Activated T-cell treated with anti-CD3 and anti-CD28 coated beads for 1 hour (primary cell): ENCODE data around the gene MGAT5B.
"Not testable (repeated sequence)": the region's sequence is repeated elsewhere in the genome, so short reads cannot be mapped to it uniquely, and the experiment has no call there.

ENCODE experiments used
- DNase-seq: peaks from one replicate; pipeline ENCODE4 v3.0.0-alpha.2; 2020; ENCODE audit warnings: low read depth

The MGAT5B gene

DNA sequence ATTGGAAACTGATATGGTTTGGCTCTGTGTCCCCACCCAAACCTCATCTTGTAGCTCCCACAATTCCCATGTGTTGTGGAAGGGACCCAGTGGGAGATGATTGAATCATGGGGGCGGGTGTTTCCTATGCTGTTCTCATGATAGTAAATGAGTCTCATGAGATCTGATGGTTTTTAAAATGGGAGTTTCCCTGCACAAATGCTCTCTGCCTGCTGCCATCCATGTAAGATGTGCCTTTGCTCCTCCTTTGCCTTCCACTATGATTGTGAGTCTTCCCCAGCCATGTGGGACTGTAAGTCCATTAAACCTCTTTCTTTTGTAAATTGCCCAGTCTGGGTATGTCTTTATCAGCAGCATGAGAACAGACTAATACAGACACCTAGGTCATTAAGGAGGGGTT lies 109.8 kb downstream of the MGAT5B start:
- DNase-seq = not testable (repeated sequence)

DNA sequence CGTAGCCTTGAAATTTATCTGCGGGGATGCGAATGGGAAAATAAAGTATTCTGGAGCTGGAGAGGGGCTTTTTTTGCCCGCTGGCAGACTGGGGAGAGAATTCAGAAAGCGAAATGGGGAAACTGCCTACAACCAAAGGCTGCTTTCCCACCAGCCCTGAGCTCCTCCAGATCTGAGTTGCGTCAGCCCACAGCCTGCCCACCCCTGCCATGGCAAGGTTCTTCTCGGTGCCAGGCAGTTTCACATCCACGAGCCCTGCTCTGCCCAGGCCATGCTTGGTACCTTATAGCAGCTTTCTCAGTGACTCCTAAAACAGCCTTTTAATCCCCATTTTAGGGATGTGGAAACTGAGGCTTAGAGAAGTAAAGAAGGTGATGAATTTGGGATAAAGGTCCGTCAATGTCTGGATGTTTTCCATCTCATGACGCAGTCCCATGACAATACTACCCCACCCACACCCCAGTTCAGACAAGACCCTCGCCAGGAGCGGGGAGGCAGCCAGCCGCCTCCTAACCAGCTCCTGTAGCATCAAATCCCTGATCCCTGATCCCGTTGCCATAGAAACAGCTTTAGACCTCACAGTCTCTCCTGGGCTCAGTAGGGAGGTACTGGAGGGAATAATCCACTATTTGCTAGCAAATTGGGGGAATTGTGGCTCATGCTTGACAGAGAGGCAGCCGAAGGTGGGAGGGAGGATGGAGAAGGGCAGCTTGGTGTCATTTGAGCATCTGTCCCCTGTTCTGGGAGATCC lies 113.5 kb downstream of the MGAT5B start:
- DNase-seq = no peak

DNA sequence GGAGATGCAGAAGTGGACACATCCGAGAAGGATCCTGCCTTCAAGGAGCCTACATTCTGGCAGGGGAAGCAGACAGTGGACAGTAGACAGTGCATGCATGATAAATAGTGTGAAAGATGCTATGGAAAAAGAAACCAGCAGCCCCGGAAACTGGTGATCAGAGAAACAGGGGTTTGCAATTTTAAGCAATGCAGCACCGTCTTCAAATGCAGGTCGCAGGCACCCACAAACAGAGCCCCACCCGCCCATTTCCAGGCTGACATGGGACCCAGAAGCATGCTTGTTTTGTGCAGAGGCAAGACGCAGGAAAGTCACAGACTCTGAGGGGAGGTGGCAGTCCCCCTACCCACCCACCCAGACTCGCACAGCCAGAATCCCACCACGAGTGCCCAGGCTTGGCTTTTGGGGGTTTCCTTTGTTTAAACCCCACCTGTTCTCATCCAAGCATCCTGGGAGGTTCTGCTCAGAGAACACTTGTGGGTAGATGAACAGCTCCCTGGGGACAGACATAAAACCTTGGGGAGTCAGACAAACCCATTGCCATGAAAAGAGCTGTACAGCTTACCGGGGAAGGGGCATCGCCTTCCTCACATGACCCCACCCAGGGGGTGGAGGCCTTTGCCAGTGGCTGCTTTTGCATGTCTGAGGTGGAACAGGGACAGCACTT lies 114.3 kb downstream of the MGAT5B start:
- DNase-seq = peak; percentile 11

DNA sequence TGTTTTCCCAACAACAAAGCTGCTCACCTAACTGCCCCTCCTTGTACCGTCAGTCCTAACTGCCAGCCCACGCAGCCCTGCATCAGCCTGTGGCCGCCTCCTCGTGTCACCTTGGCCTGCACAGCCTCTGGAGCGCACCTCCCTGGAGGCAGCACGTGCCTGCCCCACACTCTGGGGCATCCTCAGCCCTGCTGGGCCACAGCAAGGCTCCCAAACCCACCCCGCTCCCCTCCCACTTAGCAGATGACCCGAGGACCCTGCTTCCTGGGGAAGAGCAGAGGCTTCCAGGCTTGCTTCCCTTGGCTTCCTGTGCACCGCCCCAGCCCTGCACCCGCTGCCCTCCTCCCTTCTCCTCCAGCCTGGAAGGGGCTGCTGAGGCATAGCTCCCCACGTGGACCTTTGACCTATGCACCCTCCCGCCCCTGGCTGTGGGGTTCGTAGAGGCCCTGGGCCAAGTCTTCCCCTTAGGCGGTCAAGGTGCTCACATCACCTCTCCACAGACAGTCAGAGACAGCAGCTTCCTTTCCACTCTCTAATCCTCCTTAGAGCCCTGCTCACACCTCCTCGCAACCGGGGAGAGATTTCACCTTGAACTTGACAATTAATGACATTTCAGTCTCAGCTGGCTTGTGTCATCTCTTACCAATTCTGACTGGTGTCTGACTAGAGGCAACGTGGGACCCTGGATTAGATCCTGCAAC lies 115.0 kb downstream of the MGAT5B start:
- no peak for DNase-seq

DNA sequence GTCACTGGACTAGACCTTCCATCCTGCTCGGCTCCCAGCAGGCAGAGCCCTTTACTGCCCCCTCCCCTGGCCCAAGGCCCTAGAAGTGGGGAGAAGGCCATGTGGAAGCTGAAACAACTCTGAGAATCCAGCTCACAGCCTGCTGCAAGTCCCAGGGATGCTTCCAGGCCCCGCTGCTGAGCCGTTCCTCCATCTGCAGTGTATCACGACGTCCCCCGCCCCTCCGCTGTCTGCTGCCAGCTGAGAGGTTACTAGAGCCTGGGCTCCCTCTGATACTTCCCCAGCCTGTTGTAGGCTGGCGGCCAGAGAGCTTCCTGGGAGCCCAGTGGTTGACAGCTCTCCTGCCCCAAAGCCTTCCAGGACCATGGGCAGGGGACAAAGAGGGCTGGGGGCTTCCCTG lies 118.2 kb downstream of the MGAT5B start:
- no peak for DNase-seq

DNA sequence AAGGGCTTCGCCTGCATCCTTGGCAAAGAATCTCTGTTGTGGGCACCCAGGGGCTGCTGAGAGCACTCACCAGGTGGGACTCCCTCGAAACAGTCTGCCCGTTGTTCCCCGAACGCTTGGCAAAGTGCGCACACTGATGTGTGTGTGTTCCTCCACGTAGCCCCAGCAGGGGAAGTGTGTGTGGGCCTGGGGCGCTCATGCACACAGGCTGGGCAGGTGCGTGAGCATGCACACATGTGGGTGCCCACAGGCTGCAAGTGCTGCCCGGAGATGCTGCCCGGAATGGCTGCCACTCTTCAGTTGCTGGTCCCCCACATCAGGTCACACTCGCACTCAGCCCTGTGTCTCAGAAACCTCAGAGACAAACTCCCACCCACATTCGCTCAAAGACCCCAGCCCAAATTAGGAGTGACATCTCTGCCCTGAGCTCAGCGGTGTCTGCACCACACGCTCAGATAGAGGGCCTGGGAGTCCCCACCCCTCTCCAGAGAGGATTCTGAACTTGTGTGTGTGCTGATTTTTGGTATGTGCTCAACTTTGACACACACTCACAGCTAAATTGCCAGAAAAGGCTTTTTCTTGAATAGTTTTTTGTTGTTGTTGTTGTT lies 119.4 kb downstream of the MGAT5B start:
- DNase-seq = no peak

DNA sequence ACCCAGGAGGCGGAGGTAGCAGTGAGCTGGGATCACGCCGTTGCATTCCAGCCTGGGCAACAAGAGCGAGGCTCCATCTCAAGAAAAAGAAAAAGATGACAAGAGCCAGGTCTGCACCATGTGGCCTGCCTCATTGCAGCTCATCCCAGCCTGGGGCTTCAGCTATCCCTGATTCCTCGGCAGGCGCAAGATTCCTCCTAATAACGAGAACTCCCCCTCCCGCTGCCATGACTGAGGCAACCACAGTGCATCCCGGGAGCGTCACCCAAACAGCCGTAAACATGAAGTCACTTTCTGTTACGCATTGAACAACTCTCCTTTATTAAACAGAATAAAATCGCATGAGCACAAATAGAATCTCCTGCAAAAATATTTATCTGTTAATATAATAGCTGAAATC lies 120.6 kb downstream of the MGAT5B start:
- no peak for DNase-seq

DNA sequence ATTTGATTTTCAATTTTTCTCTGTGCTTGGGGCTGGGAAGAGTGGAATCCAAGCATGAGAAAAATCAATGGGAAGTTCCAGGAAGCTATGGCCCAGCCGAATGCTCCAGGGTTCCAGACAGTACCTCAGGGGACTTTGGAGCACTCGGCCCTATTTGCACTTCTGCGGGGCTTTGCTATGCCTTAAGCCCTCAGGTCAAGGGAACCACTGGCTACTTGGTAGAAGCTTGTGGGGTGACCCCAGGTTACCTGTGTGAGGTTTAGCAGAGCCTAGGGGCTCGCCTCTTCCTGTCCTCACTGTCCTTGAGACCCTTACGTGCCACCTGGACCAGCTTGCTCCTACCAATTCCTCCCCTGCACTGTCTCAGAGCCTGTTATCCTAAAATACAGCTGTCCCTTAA lies 121.3 kb downstream of the MGAT5B start:
- DNase-seq = no peak

DNA sequence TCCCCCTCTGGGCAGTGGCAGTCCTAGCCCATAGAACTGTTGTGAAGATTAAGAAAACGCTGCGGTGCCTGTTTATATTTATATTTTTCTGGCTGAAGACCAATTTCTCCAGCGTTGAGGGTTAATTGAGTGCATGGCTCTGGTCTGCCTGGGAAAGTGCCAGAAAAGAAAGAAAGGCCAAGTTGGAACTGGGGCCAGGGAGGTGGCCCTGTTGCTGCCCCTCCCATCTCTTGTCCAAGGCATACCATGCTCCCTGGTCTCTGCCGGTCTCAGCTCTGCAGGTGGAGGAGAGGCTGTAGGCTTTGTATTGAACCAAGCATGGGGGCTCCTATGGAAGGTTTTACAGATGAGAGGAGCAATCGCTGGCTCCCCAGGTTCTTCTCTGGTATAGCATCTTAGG lies 124.7 kb downstream of the MGAT5B start:
- no peak for DNase-seq

DNA sequence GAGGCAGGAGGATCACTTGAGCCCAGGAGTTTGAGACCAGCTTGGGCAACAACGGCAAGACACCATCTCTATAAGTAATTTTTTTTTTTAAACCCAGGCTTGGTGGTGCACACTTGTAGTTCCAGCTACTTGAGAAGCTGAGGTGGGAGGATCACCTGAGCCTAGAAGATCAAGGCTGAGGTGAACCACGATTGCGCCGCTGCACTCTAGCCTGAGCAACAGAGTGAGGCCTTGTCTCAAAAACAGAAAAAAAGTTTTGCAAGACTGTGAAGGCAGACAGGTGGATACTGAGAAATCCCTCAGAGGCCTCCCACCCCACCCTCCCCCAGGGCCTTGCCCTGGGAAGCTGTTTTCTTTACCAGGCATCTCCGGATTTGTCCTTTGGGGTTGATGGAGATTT lies 125.4 kb downstream of the MGAT5B start:
- no peak for DNase-seq

DNA sequence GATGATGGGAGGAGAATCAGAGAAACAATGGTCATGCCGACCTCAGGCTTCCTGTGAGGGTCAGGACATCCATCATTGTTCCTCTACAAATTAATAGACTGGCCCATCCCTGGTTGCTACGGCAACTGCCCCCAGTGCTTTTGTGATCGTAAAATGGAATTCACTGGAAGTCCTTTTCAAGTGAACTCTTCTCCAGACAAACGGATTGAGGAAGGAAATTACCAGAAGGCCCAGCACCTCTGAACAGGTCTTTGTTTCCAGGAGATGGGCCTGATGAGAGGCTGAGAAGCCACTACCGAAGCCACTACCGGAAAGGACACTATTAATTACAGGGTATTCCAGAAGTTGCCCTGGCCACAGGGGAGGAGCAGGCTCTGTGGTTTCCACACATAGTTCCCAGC lies 126.0 kb downstream of the MGAT5B start:
- DNase-seq = no peak

DNA sequence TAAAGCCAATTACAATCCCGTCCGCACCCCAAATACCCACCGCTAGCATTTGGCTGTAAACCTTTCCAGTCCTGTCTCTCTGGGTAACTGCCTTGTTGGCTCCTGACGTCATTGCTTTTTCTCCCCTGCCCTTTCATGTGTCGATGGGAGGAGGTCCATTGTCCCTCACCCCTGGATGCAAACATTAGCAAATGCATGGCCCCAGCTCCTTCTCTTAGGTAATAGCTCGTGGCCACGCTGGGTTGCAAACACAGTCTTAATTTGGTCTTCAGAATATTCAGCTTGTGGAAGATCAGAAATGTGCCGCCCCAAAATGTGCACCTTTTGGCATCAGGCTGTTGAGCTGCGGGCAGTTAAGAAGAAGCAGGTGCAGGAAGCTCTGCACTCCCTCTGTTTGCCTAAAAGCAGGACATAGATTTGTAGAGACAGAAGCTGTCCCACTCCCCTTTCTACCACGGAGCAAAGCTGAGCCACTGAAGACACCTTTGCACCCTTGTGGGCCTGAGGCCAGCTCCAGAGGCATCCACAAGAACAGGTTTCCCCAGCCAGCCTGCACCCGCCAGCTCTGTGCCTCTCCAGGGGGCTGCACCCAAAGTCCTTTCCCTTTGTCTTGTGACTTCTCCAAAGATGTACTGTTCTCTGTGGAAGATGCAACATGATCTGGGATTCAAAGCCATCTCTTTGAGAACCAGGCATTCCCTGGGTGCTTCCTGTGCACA lies 127.3 kb downstream of the MGAT5B start:
- DNase-seq = no peak

DNA sequence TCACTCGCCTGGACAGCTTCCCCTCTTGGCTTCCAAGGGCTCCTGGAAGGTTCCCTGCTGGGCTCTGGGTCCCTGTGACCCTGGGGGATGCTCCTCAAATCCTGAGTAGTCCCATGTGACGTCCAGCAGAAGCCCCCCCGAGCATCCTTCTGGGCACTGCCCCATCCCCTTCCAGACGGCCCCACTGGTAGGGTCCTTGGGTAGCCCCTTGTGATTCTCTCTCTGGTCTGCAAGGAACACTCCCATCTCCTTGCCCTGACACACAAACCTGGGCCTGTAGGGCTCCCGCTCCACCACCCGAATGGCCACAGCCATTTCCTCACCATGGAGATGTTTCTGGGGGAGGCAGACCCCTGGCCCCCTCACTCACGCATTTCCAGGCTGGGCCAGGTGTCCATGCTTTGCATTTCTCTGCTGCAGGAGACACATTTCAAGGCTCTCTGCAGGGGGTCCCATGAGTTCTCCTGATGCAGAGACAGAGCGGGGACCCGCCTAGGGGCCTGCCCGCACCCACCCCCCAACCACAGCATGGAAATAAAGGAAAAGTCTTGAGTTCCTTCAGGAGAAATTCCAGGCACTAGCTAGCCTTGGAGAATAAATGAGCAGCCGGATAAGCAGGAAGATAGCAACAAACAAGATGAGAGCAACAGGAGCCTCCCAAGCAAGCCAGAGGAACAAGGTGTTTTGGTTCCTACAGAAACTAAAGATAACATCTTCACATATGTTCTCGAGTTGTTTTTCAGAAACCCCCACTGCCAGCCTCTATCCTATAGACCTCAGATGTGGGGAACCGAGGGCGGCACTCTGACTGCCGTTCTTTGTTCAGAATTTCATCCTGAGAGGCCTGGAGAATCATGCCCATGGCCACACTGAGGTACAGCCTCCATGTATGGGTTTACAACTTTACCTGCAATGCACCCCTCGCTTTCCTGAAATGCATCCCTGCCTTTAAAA lies 128.8 kb downstream of the MGAT5B start:
- no peak for DNase-seq

DNA sequence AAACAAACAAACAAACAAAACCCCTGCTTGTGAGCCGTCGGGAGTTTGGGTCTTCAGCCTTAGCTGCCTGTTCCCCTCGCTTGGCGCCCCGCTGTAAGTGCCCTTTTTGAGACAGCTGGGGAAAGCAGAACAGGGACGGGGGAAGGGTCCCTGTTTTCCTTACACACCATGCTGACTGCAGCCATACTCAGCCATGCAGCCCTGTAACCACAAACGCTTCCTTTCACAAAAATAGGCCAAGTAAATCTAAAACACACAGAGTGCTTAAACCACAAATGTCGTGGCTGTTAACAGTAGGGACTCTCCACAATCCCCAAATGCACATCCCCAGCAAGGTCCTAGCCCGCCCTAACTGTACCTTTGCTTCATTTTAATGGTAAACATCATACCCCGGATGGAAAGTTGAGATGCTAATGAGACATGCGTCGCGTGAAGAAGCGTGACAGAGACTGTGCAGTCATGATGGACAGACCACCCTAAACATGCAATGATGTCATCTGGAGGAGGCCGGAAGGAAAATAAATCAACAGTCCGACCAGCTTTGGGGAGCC lies 129.9 kb downstream of the MGAT5B start:
- DNase-seq = peak; percentile 28

DNA sequence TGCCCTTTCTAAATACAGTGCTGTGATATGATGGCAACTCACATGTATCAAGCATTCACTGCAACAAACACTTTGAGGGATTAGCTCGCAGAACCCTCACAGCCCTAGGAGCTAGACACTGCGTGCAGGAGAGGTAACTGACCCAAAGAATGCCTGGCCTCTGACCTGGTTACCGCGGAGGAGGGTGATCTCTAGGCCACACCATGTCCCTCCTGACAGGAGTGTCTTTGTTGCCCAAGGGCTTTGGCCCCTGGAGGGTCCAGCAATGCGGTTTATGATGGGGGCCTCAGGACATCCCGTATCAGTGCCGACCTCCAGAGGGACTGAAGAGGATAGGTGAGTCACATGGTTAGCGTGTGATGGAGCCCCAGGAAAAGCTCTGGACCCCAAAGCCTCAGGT lies 130.6 kb downstream of the MGAT5B start:
- no peak for DNase-seq
